22Rv1 (cell line): ENCODE data around the gene OR6Q1.

ENCODE experiments used
- H3K27ac ChIP-seq: fragments of 450-650 bp; 2 replicates; pipeline ENCODE4 v1.5.1; 2017
- ZFX ChIP-seq: fragments of 450-650 bp; IDR thresholded peaks from 2 replicates; pipeline ENCODE4 v1.6.1; 2017; ENCODE audit warnings: antibody characterized with exemption, borderline replicate concordance
- TF ChIP-seq, protein P1 (sequence below): fragments of 450-650 bp; IDR thresholded peaks from 2 replicates; pipeline ENCODE4 v1.5.1; 2017; ENCODE audit warnings: mild to moderate bottlenecking

OR6Q1 gene

DNA sequence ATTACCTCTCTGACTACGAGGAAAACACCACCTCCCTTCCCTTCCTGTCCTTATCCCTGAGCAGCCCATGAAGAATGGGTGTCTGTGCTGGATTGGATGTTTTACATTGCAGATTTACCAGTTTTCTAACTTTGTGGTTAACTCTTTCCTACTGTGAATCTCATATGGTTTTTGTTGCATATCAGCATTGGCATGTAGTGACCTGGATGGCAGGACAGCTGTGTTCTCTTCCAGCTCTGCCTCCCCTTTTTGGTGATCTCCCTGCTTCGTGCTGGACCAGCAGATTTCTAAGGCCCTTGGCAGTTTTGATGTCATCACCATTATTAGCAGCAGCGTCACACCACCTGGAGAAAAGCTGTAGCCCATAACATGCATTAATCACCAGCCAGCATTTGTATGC, 26.7 kb downstream of the OR6Q1 start:
- no peak overlapping the region for H3K27ac ChIP-seq
- no peak for TF ChIP-seq ZFX
- TF ChIP-seq, protein P1, sequence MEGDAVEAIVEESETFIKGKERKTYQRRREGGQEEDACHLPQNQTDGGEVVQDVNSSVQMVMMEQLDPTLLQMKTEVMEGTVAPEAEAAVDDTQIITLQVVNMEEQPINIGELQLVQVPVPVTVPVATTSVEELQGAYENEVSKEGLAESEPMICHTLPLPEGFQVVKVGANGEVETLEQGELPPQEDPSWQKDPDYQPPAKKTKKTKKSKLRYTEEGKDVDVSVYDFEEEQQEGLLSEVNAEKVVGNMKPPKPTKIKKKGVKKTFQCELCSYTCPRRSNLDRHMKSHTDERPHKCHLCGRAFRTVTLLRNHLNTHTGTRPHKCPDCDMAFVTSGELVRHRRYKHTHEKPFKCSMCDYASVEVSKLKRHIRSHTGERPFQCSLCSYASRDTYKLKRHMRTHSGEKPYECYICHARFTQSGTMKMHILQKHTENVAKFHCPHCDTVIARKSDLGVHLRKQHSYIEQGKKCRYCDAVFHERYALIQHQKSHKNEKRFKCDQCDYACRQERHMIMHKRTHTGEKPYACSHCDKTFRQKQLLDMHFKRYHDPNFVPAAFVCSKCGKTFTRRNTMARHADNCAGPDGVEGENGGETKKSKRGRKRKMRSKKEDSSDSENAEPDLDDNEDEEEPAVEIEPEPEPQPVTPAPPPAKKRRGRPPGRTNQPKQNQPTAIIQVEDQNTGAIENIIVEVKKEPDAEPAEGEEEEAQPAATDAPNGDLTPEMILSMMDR: no peak

DNA sequence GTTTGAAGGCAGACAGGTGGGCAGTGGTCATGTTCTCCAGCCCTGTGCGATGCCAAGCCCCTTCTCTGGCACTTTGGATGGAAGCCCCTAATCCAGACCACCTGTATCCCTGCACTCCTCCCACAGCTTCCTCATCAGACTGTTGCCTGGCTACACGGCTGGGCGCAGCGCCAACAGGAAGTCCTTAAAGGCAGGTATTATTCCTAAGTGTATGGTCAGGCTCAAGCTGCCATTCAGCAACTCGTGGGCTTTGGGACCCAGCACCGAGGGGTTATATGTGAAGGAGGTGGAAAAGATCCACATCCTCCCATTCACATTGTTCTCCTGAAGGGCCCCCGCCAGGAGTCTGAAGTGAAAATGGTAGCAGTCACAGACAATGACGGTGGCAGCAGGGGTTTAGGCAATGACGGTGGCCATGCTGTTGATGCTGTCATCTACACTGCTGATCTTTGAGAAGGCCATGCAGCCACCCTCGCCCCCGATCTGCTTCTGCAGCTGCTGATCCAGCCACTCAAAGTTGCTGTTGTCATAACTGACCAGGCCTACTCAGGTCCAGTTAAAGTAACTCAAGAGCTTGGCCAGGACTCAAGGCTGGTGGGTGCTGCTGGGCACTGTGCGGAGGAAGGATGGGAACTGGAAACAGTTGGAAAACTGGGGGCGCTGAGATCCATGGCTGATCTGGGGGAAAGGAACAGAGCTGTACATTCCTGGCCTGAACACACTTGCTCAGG, 27.7 kb downstream of the OR6Q1 start:
- TF ChIP-seq, protein P1: no peak
- H3K27ac ChIP-seq: no peak overlapping the region

DNA sequence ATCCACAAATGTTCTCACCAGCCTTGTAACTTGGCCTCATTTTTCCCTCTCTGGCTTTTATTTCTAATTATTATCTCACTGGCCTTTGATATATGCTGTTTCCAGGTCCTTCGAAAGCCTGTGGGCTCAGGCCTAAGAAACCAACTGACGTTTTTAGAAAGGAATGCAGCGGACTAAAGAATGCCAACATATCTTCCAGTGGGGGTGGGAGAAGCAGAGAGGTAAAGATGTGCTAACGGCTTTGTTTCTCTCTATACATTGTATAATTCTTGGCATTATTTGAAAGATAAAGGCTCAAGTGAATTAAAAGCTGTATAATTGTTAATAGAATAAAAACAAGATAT, 28.2 kb downstream of the OR6Q1 start:
- TF ChIP-seq, protein P1: no peak
- no peak for TF ChIP-seq ZFX
- no peak overlapping the region for H3K27ac ChIP-seq

DNA sequence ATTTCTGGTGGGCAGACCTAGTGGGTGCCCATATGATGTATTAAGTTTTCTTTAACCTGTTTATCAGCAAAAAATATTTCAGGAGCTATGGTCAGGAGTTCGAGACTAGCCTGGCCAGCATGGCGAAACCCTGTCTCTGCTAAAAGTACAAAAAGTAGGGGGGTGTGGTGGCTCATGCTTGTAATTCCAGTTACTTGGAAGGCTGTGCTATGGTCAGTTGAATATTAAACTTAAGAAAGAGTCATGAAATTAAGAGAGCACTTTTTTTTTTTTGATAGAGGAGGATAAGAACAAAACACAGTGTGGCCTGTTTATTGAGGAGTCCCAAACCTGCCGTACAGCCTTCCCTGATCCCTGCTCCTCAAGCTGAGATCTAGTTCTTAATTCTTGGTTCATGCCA, 29.8 kb downstream of the OR6Q1 start:
- TF ChIP-seq, protein P1: no peak
- no peak for TF ChIP-seq ZFX
- H3K27ac ChIP-seq: no peak overlapping the region

DNA sequence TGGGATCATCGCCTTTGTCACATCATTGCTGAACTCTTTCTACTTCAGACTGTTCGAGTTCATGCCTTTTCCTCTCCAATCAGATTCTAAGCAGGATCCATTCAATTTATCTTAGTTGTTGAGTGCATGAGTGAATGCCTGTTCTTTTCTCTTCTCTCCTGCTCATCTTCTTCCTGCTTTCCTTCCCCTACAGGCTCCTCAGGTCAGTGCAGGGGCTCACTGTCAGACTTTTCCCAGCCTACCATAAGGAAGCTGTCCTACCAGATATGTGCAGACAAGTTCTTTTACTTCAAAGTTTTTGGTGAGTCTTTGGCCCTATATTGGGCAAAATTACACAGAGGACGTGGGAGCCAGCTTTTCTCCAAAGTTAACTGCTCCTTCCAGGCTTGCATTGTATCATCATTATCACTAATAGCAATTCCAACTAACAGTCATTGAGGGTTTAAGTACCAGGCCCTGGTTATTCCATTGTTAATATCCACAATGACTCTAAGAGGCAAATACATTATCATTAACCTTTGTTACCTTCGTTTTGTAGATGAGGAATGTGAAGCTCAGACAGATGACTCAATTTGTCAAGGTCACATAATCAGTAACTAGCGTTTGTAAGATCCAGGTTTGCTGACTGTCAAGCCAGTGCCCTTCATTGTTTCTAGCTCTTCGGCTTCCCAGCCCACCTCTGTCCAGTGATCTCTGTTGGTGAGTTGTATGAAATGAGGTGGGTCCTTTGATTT, 30.4 kb downstream of the OR6Q1 start:
- no peak for TF ChIP-seq ZFX
- TF ChIP-seq, protein P1: no peak
- H3K27ac ChIP-seq: no peak overlapping the region

DNA sequence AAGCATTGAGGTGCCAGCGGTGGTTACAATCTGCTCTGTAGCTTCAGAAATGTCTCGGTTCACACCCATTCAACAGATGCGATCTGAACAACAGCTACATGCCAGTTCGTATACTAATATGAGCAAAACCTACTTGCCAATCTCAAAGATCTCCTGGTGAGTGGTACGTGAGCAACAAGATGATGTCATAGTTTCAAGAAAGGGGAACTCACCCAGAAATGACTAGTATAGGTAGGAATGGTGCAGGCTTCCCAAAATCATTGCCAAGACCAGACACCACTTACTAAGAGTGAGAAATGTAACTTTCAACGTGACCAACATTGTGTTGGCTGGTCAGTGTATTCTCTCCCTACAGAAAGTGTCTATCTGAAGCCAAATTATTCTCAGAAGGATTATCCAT, 31.1 kb downstream of the OR6Q1 start:
- no peak overlapping the region for H3K27ac ChIP-seq
- TF ChIP-seq, protein P1: no peak
- TF ChIP-seq ZFX: no peak

DNA sequence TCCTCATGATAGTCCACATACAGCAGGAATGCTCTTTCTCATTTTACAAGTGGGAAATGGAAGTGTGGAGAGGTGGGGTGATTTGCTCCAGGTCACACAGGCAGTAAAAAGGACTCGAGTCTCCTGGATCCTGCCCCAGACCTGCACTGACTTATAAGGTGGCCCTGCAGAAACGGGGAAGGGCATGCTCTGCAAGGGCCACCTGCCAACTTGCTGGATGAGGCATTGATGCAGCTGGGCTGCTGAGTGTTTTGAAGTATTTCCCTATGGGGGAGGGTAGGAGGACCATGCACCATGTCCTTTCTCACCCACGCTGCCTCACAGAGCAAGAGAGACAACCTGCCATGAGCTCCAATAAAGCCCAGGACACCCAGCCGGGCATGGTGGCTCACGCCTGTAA, 36.9 kb downstream of the OR6Q1 start:
- H3K27ac ChIP-seq: no peak overlapping the region
- no peak for TF ChIP-seq ZFX
- TF ChIP-seq, protein P1: no peak
